HG03460 (cell line): ENCODE data around the gene LSM14A.
"Not testable (repeated sequence)": the region's sequence is repeated elsewhere in the genome, so short reads cannot be mapped to it uniquely, and the experiment has no call there.

ENCODE experiments used
- ATAC-seq: cut with Tn5 transposase; IDR thresholded peaks from one replicate; pipeline ENCODE4 v1.9.1; 2021; ENCODE audit not compliant: unreplicated experiment

The LSM14A gene

GRCh38 chr19:34189199-34189916, 17.1 kb downstream of the LSM14A start:
- no peak for ATAC-seq

GRCh38 chr19:34189917-34190425, 17.7 kb downstream of the LSM14A start:
- no peak for ATAC-seq

- no peak for ATAC-seq
Observed at GRCh38 chr19:34191355-34191962, 19.2 kb downstream of the LSM14A start.

- ATAC-seq, result no peak
Observed at GRCh38 chr19:34193439-34193838, 21.1 kb downstream of the LSM14A start.

- no peak for ATAC-seq
Observed at GRCh38 chr19:34193876-34194275, 21.6 kb downstream of the LSM14A start.

- no peak for ATAC-seq
Observed at GRCh38 chr19:34201133-34201532, 28.8 kb downstream of the LSM14A start.

- ATAC-seq, result not testable (repeated sequence)
Observed at GRCh38 chr19:34205324-34205723, 33.0 kb downstream of the LSM14A start.

- no peak for ATAC-seq
Observed at GRCh38 chr19:34208291-34208884, 36.1 kb downstream of the LSM14A start.

GRCh38 chr19:34209726-34210125, 37.4 kb downstream of the LSM14A start:
- no peak for ATAC-seq

GRCh38 chr19:34213283-34213682, 41.0 kb downstream of the LSM14A start:
- ATAC-seq, result no peak

GRCh38 chr19:34214040-34214439, 41.7 kb downstream of the LSM14A start:
- ATAC-seq, result no peak

GRCh38 chr19:34215006-34215665, 42.8 kb downstream of the LSM14A start:
- ATAC-seq, result no peak

GRCh38 chr19:34215666-34216038, 43.3 kb downstream of the LSM14A start:
- ATAC-seq, result no peak

- not testable (repeated sequence) for ATAC-seq
Observed at GRCh38 chr19:34216745-34217219, 44.5 kb downstream of the LSM14A start.

- ATAC-seq, result no peak
Observed at GRCh38 chr19:34217952-34218817, 45.9 kb downstream of the LSM14A start.

- ATAC-seq, result no peak
Observed at GRCh38 chr19:34218818-34219164, 46.5 kb downstream of the LSM14A start.

GRCh38 chr19:34220472-34221063, 48.3 kb downstream of the LSM14A start:
- no peak for ATAC-seq

GRCh38 chr19:34222386-34222785, 50.1 kb downstream of the LSM14A start:
- no peak for ATAC-seq

- ATAC-seq, result no peak
Observed at GRCh38 chr19:34224996-34225658, 52.8 kb downstream of the LSM14A start.

- ATAC-seq, result no peak
Observed at GRCh38 chr19:34225659-34226015, 53.3 kb downstream of the LSM14A start.
